ENCODE measurements around the gene C11orf24.
"Not testable (repeated sequence)": the region's sequence is repeated elsewhere in the genome, so short reads cannot be mapped to it uniquely, and the experiment has no call there.

Gene C11orf24

GRCh38 chr11:68269414-68270081 is 2.2 kb downstream of the C11orf24 start:
- no peak for DNase-seq

GRCh38 chr11:68267881-68268240 is 3.9 kb downstream of the C11orf24 start:
- no peak for DNase-seq

- no peak for DNase-seq
These were observed 4.6 kb downstream of the C11orf24 start for GRCh38 chr11:68266936-68267880.

- no peak for DNase-seq
These were observed 5.5 kb downstream of the C11orf24 start for GRCh38 chr11:68266121-68266891.

- no peak for DNase-seq
These were observed 6.8 kb downstream of the C11orf24 start for GRCh38 chr11:68264741-68265540.

- no peak for DNase-seq
These were observed 7.5 kb downstream of the C11orf24 start for GRCh38 chr11:68264244-68264643.

GRCh38 chr11:68263444-68264035 is 8.2 kb downstream of the C11orf24 start:
- no peak for DNase-seq

- no peak for DNase-seq
These were observed 9.3 kb downstream of the C11orf24 start for GRCh38 chr11:68262544-68262827.

- DNase-seq = no peak
These were observed 9.8 kb downstream of the C11orf24 start for GRCh38 chr11:68261749-68262543.

- no peak for DNase-seq
These were observed 10.8 kb downstream of the C11orf24 start for GRCh38 chr11:68261006-68261405.

GRCh38 chr11:68260484-68260883 is 11.3 kb downstream of the C11orf24 start:
- DNase-seq = no peak

- DNase-seq = no peak
These were observed 12.4 kb downstream of the C11orf24 start for GRCh38 chr11:68259122-68259959.

GRCh38 chr11:68258363-68258765 is 13.4 kb downstream of the C11orf24 start:
- DNase-seq = no peak

- DNase-seq = peak; percentile 82
These were observed 14.1 kb downstream of the C11orf24 start for GRCh38 chr11:68257477-68258362.

GRCh38 chr11:68256331-68256741 is 15.4 kb downstream of the C11orf24 start:
- no peak for DNase-seq

- no peak for DNase-seq
These were observed 16.2 kb downstream of the C11orf24 start for GRCh38 chr11:68255526-68255925.

GRCh38 chr11:68254421-68254820 is 17.4 kb downstream of the C11orf24 start:
- no peak for DNase-seq

GRCh38 chr11:68251765-68252164 is 20.0 kb downstream of the C11orf24 start:
- DNase-seq = no peak

- not testable (repeated sequence) for DNase-seq
These were observed 26.9 kb downstream of the C11orf24 start for GRCh38 chr11:68244912-68245311.
